Kidney epithelial cell (primary cell): Measurements from ENCODE around the gene ARHGEF11. TPM values are rescaled to one million over a fixed set of nuclear protein-coding genes. Genes with fewer than 3 reads are reported as not detected.

Experiments used
- DNase-seq: peaks from one replicate; pipeline ENCODE4 v3.0.0-alpha.2; 2010; ENCODE audit warnings: low read depth
- H3K27me3 ChIP-seq: 2 replicates; pipeline ENCODE4 v1.6.0; 2011; ENCODE audit warnings: low read length; ENCODE audit not compliant: control insufficient read depth, insufficient read depth
- H3K36me3 ChIP-seq: 2 replicates; pipeline ENCODE4 v1.5.1; 2011; ENCODE audit warnings: low read length; ENCODE audit not compliant: control insufficient read depth, insufficient read depth
- H3K4me3 ChIP-seq: 2 replicates; pipeline ENCODE4 v1.5.1; 2011; ENCODE audit warnings: low read depth, mild to moderate bottlenecking, control low read depth, low read length
- total RNA-seq: library from RNA; depleted of rRNA; stranded (reverse); fragments of >200 nt; gene quantifications from 2 replicates; pipeline ENCODE4 v1.2.3, GENCODE V29; 2015
- TF ChIP-seq, protein P1 (sequence below): IDR thresholded peaks from 2 replicates; pipeline ENCODE4 v1.5.1; 2011; ENCODE audit warnings: mild to moderate bottlenecking, moderate library complexity, low read length, control low read depth, inconsistent platforms; ENCODE audit not compliant: insufficient read depth, poor library complexity, severe bottlenecking

The ARHGEF11 gene
- total RNA-seq, 1 donor from 2014 or later, result 29.2 TPM

DNA sequence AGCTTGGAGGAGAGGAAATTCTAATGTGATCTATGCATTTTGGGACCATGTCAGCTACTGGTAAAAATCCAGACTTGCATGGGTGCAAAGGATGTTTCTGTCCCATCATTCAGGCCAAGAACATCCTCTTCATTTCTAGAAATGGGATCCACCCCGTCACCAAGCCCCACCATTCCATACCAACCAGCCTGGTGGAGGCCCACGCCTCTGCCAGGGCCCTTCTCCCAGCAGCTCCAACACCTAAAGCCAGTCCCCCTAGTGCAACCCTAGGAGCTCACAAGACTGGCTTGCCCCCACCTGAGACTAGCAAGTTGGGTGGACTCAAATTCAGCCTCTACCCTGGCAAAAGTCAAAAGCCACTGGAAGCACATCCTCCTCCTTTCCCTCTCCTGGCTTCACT is 1.9 kb downstream of the ARHGEF11 start:
- H3K27me3 ChIP-seq, result no peaks in the 10 kb centered on the region
- H3K4me3 ChIP-seq, result peak overlapping the region; percentile 1
- no peaks in the 10 kb centered on the region for H3K36me3 ChIP-seq
- TF ChIP-seq, protein P1, sequence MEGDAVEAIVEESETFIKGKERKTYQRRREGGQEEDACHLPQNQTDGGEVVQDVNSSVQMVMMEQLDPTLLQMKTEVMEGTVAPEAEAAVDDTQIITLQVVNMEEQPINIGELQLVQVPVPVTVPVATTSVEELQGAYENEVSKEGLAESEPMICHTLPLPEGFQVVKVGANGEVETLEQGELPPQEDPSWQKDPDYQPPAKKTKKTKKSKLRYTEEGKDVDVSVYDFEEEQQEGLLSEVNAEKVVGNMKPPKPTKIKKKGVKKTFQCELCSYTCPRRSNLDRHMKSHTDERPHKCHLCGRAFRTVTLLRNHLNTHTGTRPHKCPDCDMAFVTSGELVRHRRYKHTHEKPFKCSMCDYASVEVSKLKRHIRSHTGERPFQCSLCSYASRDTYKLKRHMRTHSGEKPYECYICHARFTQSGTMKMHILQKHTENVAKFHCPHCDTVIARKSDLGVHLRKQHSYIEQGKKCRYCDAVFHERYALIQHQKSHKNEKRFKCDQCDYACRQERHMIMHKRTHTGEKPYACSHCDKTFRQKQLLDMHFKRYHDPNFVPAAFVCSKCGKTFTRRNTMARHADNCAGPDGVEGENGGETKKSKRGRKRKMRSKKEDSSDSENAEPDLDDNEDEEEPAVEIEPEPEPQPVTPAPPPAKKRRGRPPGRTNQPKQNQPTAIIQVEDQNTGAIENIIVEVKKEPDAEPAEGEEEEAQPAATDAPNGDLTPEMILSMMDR, result no peak
- no peak for DNase-seq

DNA sequence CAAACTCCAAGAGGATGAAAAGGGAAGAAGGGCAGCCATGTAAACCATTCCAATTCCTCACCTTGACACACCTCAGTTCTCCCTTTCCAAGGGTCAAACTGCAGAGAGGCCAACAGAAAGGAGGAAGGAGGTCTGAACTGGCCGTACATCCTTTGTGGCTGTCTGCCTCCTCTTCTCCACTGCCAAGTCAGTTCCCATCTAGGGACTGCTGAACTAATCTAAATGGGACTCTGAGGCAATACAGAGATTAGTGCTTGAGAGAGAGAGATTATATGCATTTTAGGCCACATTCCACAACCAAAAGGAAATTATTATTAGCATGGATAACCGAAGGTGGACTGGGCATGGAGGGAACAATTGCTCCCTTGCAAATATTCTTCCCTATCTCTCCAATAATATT is 2.7 kb downstream of the ARHGEF11 start:
- DNase-seq, result no peak
- no peaks in the 10 kb centered on the region for H3K27me3 ChIP-seq
- H3K4me3 ChIP-seq, result no peak overlapping the region
- TF ChIP-seq, protein P1, result no peak
- no peaks in the 10 kb centered on the region for H3K36me3 ChIP-seq

DNA sequence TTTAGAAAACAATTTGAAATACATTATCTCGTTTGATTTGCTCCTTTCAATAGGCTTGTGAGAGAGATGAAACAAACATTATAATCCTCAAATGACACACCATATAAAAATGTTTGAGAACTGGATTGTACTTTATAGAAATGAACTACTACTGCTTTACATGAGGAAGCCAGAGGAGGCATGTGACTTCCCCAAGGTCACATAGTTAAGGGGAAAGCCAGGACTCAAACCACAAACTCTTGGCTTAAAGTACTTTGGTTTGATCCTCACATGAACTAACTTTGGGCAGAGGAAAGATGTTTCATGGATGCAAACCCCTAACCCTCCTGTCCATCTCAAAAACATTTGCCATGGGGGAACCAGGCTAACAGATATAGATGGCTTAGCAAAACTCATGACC is 4.7 kb downstream of the ARHGEF11 start:
- DNase-seq, result no peak
- H3K4me3 ChIP-seq, result no peak overlapping the region
- no peaks in the 10 kb centered on the region for H3K36me3 ChIP-seq
- H3K27me3 ChIP-seq, result no peaks in the 10 kb centered on the region
- TF ChIP-seq, protein P1, result no peak

DNA sequence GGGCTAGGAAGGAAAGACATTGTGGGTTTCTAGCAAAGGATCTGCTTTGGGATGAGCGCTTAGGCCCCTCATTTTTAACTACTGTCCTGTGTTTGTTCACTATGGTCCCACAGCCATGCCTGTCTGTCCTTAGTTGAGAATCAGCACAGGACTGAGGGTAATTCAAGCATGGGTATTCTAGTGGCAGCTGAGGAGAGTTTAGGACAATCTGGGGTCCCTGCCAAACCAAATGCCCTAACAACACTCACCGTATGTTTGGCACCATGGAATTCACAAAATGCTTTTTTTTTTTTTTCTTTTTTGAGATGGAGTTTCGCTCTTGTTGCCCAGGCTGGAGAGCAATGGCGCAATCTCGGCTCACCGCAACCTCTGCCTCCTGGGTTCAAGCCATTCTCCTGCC is 10.4 kb downstream of the ARHGEF11 start:
- H3K27me3 ChIP-seq, result no peaks in the 10 kb centered on the region
- no peak for DNase-seq
- H3K4me3 ChIP-seq, result no peak overlapping the region
- H3K36me3 ChIP-seq, result no peaks in the 10 kb centered on the region
- TF ChIP-seq, protein P1, result no peak

DNA sequence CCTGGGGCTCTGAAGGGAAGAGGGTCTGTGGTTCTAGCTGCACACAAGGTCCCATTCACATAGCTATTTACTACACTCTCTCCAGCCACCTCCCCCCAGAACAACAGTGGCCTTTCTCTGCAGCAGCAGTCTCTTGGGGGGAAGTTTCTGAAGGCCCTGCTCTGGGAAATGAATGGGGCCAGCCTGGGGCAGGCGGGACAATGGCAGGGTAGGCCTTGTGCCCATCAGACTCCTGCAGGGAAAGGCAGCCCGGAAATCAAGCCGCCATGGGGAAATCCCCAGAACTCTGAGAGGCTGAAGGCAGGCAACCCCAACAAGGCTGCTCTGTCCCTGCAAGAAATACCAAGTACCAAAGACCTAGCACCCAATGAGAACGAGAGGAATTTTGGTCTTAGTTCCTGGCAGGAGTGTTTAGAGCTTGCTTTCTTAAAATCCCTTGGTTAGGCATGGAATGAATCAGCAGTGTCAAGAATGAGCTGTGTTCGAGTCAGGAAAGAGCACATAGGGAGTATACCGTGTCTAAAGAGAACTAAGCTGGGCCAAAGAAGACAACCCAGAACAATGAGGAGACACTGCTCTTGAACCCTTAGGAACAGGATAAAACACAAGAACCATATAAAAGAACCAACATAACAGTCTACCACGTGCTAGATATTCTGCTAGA is 11.3 kb downstream of the ARHGEF11 start:
- DNase-seq, result no peak
- TF ChIP-seq, protein P1, result no peak
- no peaks in the 10 kb centered on the region for H3K36me3 ChIP-seq

DNA sequence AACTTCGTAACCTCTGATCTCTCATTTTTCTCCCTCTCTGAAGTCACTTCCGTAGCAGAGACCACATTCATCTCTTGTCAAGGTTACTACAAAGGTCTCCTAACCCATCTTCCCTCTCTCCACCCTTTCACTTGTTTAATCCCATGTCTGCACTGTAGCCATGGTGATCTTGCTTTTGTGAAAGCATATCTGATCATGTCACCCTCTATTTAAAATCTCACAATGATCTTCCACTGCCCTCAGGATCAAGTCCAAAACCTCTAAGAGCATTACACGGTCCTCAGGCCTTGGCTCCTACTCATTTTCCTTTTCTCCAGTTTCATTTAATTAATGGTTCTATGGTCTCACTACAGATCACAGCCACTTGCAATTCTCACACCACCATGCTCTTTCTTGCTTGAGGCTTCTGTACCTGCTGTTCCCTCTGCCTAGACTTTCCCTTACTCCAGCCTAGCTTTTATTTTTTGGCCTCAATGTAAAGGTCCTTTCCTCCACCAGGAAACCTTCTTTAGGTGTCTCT is 12.1 kb downstream of the ARHGEF11 start:
- no peaks in the 10 kb centered on the region for H3K36me3 ChIP-seq
- H3K4me3 ChIP-seq, result no peak overlapping the region
- TF ChIP-seq, protein P1, result no peak
- H3K27me3 ChIP-seq, result no peaks in the 10 kb centered on the region
- no peak for DNase-seq

More for the DNA sequence above, 11.3 kb downstream of the ARHGEF11 start:
- Histone ChIP-seq H3K4me3 (no peak overlapping the region), H3K27me3 (no peaks in the 10 kb centered on the region)
